Fibroblast of the aortic adventitia (primary cell): ENCODE measurements around the gene BTF3L4. TPM values are rescaled to one million over a fixed set of nuclear protein-coding genes. Genes with fewer than 3 reads are reported as not detected.
"Not testable (repeated sequence)": the region's sequence is repeated elsewhere in the genome, so short reads cannot be mapped to it uniquely, and the experiment has no call there.

Source experiments
- DNase-seq: peaks from one replicate; pipeline ENCODE4 v3.0.0-alpha.2; 2010; ENCODE audit warnings: low read depth
- H3K4me3 ChIP-seq: 2 replicates; pipeline ENCODE4 v1.5.1; 2011; ENCODE audit warnings: low read depth, mild to moderate bottlenecking, control low read depth, low read length, moderate library complexity
- CTCF ChIP-seq: IDR thresholded peaks from 2 replicates; pipeline ENCODE4 v1.5.1; 2011; ENCODE audit warnings: mild to moderate bottlenecking, low read length, control low read depth, inconsistent platforms; ENCODE audit not compliant: insufficient read depth
- total RNA-seq: library from RNA; depleted of rRNA; stranded (reverse); fragments of >200 nt; gene quantifications from 2 replicates; pipeline ENCODE4 v1.2.3, GENCODE V29; 2012; ENCODE audit warnings: low replicate concordance

Gene BTF3L4
- total RNA-seq, 1 donor, result 109 TPM

GRCh38 chr1:52063192-52063591, 7.1 kb downstream of the BTF3L4 start:
- TF ChIP-seq CTCF, result no peak
- no peak overlapping the region for H3K4me3 ChIP-seq
- no peak for DNase-seq

GRCh38 chr1:52070704-52071103, 14.6 kb downstream of the BTF3L4 start:
- H3K4me3 ChIP-seq, result no peak overlapping the region
- TF ChIP-seq CTCF, result no peak
- DNase-seq, result no peak

- no peak for DNase-seq
- H3K4me3 ChIP-seq, result no peak overlapping the region
- no peak for TF ChIP-seq CTCF
Measured at GRCh38 chr1:52072291-52072690, 16.2 kb downstream of the BTF3L4 start.

- not testable (repeated sequence) for H3K4me3 ChIP-seq, DNase-seq
Measured at GRCh38 chr1:52077277-52077676, 21.2 kb downstream of the BTF3L4 start.

GRCh38 chr1:52080014-52080415, 23.9 kb downstream of the BTF3L4 start:
- no peak overlapping the region for H3K4me3 ChIP-seq
- TF ChIP-seq CTCF, result no peak
- DNase-seq, result no peak

- H3K4me3 ChIP-seq, DNase-seq: not testable (repeated sequence)
Measured at GRCh38 chr1:52087892-52088291, 31.8 kb downstream of the BTF3L4 start.

GRCh38 chr1:52094300-52094699, 38.2 kb downstream of the BTF3L4 start:
- not testable (repeated sequence) for H3K4me3 ChIP-seq, DNase-seq

- DNase-seq, result no peak
- H3K4me3 ChIP-seq, result no peak overlapping the region
- no peak for TF ChIP-seq CTCF
Measured at GRCh38 chr1:52096216-52096615, 40.1 kb downstream of the BTF3L4 start.

- no peak overlapping the region for H3K4me3 ChIP-seq
- no peak for TF ChIP-seq CTCF
- DNase-seq, result no peak
Measured at GRCh38 chr1:52098139-52098871, 42.2 kb downstream of the BTF3L4 start.
